ENCODE data around the gene F10. TPM values are rescaled to one million over a fixed set of nuclear protein-coding genes. Genes with fewer than 3 reads are reported as not detected.

The F10 gene
- total RNA-seq, 1 donor from 2014 or later = 5.2 TPM

DNA sequence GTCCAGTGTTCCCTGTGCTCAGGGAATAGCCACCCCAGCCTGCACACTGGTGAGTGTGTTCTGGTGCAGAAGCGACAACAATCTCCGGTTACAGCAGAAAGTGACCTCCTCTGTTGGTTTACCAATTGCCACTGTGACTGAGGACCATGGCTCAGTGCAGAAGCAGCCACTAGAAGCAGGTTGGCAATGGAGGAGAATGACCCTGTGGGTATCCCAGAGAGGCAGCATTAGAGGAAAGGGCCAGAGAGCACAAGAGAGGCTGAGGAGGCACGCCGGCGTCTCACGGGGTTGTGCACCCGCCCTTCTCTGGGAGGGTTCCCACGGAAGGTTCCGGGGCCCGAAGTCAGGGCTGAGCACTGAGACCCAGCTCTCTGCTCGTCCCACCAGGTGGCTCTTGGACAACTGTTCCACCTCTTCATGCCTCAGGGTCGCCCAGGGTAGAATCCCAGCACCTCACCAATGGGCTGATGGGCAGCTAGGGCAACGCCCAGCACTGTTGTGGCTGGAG lies 49.9 kb downstream of the F10 start:
- DNase-seq (ENCODE audit: missing footprints) = peak; percentile 26
- ATAC-seq = no peak

DNA sequence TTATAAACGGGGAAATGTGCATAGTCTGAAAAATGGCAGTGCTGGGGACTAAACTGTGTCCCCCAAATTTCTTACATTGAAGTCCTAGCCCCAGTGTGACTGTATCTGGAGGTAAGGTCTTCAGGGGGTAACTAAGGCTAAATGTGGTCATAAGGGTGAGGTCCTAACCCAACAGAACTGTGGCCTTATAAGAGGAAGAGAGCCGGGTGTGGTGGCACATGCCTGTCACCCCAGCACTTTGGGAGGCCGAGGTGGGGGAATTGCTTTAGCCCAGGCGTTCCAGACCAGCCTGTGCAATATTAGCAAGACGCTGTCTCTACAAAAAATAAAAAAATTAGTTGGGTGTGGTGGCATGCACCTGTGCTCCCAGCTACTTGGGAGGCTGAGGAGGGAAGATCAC lies 53.7 kb downstream of the F10 start:
- peak; percentile 82 for DNase-seq (ENCODE audit: missing footprints)
- intact Hi-C loops (cut with DNase I) = no loop called here

More for the DNA sequence above, 49.9 kb downstream of the F10 start:
- intact Hi-C loops (cut with DNase I) = no loop called here

DNA sequence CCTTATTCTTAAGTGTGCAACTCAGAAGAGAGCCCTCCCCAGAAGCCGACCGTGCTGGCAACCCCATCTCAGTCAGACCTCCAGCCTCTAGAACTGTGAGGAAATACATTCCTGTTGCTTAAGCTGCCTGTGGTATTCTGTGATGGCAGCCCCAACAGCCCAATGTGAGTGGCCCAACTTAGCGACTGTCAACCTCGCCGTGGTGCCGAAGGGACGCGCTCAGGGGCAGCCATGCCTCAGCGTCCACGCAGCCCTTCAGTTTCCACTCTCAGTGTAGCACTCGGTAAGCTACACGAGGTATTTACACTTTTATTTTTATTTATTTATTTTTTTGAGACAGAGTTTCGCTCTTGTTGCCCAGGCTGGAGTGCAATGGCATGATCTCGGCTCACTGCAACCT lies 54.2 kb downstream of the F10 start:
- peak; percentile 42 for DNase-seq (ENCODE audit: missing footprints)
- intact Hi-C loops (cut with DNase I) = no loop called here
- ATAC-seq = no peak

More for the DNA sequence above, 53.7 kb downstream of the F10 start:
- ATAC-seq = no peak

DNA sequence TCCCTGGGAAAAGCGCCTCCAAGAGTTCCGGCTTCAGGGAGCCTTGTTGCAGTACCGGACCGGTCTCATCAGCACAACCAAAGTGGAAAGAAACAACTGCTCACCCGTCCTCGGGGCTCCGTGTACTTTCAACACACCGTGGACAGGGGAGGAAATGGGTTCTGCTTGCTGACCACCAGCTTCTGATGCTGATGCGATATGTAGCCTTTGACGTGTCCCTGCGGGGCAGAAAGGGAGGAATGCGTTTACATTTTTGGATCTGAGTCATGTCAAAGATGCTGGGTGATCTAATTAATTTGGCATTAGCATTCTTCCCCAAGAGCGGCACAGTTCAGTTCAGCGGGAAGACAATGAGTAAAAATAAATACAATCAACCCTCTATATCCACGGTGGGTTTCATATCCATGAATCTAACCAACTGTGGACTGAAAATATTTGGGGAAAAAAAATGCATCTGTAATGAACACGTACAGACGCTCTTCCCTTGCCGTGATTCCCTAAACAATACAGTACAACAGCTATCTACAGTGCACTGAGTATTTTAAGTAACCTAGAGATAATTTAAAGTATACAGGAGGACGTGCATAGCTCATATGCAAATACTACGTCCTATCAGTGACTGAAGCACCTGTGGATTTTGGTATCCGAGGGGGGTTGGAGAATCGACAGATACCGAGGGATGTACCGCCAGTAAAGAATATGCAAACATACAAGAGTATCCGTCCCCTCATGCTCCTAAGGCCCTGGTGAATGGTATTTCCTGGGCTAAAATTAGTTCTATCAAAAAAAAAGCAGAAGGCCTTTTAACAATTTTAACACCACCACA lies 55.7 kb downstream of the F10 start:
- intact Hi-C loops (cut with DNase I) = no loop called here
- DNase-seq (ENCODE audit: missing footprints) (peak; percentile 17), ATAC-seq (no peak)

DNA sequence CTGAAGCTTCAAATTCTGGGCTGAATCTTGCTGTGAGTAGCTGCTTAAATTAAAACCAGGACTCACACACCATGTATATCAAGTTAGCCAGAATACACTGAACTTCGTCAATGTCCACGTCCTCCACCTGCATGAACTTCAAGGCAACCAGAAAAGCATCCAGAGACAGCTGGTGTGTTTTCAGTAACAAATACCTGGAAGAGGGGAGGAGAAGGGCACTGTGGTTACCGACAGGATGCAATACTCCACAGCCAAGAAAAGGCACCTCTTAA lies 56.2 kb downstream of the F10 start:
- DNase-seq (ENCODE audit: missing footprints) = no peak
- no peak for ATAC-seq
- intact Hi-C loops (cut with DNase I) = no loop called here

DNA sequence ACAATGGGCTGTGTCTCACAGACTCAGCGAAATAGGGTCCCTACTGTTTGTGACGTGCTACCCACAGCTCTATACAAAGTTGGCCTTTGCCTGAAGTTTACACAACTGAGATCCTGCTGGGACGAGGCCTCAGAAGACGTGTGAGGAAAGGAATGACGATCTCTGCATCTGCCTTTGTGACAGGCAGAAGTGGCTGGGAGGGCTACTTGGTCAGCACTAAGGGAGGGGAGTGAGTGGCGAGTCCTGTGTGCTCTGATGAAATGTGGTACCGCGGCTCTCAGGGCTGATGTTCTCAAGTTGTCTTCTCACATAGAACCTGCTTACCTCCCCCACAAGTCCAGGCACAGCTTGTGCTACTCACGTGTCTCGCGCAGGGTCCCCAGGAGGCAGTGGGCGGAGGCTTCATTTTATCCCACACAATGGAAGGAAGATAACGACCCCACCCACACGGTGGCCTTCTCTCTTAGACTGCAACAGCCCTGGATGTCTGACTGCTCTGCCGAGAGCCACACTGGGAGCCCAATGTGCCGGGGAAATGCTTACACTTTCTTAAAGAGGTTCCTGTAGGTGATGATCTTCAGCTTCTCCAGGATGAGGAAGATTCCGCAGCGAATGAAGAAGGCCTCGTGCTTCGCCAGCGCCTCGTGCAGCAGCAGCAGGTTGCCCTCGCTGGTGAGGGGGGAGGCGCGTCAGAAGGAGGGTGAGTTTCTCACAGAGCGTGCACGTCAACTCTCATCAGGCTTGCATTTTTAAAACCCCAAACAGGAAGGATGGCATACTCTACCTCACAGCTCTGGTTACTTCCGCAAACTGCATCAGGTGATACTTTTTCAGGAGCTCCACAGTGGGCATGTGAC lies 57.0 kb downstream of the F10 start:
- no peak for ATAC-seq
- peak; percentile 35 for DNase-seq (ENCODE audit: missing footprints)
- intact Hi-C loops (cut with DNase I) = no loop called here

DNA sequence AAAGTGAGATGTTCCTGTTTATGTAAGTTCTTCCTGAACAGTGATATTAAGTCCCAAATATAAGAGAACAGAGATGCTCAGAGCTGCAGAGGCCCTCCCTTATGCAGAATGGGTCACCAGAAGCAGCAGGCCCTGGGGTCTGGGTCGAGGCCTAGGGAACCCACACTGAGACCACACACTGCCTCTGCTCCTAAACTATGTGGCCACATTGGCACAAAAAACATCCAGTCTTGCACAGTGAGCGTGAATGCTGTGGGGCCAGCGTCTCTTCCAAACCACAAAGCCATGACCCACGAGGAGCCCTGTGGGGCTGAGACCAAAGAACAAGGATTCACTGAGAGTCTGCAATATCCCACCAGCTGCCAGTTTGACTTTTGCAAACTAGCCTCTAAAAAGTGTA lies 59.4 kb downstream of the F10 start:
- DNase-seq (ENCODE audit: missing footprints) (peak; percentile 58), ATAC-seq (no peak)
- intact Hi-C loops (cut with DNase I) = no loop called here

DNA sequence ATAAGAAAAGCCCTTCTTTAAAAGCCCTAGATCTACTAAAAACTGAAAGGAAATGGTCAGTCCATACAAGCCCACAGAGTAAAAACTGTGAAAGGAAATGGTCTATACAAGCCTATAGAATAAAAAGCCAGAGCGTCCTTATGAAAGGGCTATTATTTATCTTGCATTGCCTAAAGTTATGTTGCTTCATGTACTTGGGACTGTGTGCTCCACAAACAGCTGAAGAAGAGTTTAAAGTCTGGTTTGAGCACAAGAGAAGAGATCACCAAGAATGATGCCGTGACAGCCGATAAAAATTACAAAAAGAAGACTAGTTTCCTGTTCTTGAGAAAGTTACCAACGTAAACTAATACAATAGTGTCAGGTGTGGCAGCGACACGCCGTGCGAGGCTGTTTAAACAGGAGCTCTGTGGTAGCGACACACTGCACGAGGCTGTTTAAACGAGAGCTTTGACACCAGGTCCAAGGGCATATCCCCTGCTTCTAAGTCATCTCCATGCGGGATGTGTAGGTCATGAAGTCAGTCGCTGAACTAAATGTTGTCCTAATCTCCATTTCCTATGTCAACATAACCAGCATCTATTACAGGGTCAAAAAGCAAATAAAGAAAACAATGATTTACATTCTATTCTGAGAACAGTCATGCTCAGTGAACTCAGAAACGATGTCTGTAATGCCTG lies 61.0 kb downstream of the F10 start:
- intact Hi-C loops (cut with DNase I) = no loop called here
- DNase-seq (ENCODE audit: missing footprints) (peak; percentile 49), ATAC-seq (no peak)

DNA sequence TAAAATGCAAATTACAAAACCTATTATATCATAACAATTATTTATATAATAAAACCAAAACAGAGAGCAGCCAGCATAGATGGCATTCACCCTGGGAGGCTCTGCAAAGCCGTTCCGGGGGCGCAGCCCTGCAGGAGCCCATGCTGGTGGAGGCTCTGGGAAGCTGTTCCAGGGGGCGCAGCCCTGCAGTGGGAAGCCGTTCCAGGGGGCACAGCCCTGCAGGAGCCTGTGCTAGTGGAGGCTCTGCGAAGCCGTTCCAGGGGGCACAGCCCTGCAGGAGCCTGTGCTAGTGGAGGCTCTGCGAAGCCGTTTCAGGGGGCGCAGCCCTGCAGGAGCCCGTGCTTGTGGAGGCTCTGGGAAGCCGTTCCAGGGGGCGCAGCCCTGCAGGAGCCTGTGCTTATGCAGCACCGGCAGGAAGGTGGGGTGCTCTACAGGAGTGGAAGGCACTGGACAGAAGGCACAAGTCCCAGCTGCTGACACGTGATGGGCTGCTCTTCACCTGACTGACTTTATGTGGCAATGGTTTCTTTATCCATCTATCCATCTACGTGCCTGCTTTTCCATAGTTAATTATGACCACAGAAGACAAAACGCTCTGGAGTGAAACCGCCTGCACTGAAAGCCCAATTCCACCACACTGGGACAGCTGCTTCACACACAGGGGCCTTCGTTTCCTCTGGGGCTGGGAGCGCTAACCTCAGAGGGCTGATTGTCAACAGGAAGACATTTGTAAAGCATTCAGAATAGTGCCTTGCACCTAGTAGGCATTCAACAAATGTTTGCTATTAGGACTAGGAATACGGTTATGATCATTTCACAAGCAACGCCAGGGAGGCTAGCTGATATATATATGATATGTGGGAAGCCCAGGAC lies 62.2 kb downstream of the F10 start:
- peak; percentile 21 for DNase-seq (ENCODE audit: missing footprints)
- intact Hi-C loops (cut with DNase I) = no loop called here
- ATAC-seq = no peak

DNA sequence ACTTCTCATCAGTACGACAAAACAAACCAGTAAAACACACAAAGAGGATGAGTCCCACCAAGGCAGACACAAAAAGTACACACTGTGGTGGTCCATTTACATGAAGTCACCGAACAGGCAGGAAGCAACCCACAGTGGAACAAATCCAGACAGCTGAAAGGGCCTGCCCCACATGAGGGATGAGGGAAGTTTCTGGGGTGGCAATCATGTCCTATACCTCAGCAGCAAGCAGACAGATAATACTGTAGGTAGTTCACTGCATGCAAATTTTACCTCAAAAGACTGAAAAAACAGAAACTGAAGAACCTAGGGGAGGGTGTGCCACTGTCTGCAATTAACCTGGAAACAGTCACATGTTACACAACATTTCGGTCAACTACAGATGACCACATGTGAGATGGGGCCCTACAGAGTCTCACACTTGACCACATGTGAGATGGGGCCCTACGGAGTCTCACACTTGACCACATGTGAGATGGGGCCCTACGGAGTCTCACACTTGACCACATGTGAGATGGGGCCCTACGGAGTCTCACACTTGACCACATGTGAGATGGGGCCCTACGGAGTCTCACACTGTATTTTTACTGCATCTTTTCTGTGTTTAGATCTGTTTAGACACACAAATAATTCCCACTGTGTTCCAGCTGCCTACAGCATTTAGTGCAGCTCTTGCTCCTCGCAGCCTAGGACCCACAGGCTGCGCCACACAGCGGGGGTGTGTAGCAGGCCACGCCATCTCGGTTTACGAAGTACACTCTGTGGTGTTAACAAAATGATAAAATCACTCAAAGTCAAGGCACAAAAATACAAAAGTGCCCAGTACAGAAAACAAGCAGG lies 63.7 kb downstream of the F10 start:
- intact Hi-C loops (cut with DNase I) = no loop called here
- DNase-seq (ENCODE audit: missing footprints) = no peak
- ATAC-seq = peak; percentile 30

DNA sequence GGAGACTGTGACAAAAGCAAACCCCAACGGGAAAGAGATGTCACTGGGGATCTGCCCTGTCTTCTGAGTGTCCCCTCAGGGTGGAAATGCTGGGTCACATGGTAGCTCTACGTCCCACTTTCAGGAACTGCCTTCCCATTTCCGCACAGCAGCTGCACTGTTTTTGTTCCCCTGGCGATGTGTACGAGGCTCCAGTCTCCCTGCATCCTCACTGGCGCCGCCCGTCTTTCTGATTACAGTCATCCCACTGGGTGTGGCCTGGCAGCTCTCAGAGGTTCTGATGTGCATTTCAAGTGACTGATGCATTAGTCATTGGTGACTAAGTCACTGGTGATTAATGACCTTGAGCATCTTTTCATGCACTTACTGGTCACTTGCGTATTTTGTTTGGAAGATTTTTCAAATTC lies 64.7 kb downstream of the F10 start:
- peak; percentile 89 for DNase-seq (ENCODE audit: missing footprints)

DNA sequence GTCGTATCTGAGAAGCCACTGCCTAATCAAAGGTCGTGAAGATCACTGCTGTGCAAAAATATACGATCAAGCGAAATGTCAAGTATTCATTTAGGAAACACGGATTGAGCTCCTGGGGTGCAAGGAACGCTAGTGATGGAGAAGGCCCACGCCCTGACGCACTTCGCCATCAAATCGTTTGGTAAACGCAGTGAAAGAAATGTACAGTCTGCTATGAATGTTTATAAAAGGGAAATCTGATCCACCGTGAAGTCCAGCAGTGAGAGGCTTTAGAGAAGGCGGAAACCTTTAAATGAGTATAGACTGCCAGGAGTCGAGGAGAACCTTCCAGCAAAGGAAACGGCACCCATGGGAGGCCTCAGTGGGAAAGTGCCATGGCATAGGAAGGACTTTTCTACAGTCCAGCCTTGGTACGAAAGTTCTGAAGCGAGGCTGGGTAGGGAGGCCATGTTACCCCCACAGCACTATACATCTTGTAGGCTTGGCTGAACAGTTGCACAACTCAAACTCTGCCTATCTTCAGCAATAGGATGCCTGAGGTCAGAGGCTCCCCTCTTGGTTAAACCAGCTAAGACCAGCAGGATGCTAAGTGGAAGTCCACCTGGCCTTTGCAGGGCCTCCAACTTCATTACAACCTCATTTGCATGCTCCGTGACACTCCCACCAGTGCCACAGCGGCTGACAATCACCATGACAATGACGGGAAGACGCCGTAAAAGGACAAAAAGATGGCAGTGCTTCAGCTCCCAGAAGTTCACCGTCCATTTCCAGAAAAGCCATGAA lies 65.5 kb downstream of the F10 start:
- ATAC-seq (no peak), DNase-seq (ENCODE audit: missing footprints) (no peak)
- intact Hi-C loops (cut with DNase I) = no loop called here

More for the DNA sequence above, 64.7 kb downstream of the F10 start:
- ATAC-seq = peak; percentile 93
- intact Hi-C loops (cut with DNase I) = no loop called here

DNA sequence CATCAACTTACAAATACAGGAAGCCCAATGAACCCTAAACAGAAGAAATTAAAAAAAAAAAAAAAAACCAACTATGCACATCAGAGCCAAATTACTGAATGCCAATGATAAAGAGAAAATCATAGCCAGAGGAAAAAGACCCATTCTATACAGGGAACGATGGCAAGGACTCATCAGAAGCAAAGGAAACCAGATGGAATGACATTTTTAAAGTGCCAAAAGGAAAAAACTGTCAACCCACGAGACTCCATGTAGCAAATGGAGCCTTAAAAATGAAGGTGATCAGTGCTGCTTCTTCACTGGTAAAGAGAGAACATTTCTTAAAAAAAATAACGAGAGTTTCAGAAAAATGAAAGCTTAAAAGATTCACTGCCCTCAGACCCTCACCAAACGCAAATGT lies 67.6 kb downstream of the F10 start:
- no peak for DNase-seq (ENCODE audit: missing footprints)
- no peak for ATAC-seq
- intact Hi-C loops (cut with DNase I) = no loop called here

DNA sequence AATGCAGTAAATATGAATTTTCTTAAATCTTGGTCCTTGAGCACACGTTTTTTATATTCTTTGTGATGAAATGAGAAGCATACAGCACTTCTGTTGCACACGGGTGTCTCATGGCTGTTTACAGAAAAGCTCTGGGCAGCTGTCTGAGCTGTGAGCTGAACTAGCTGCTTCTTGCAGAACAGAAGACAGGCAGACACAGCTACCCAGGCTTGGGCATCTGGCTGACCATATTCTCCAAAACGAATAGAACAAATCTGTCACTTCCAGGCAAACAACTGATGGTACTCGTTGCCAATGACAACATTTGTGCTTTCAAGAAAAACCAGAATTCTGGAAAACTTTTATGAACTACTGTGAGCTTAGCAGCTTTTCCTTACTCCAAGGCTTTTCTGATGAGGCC lies 69.7 kb downstream of the F10 start:
- ATAC-seq (no peak), DNase-seq (ENCODE audit: missing footprints) (no peak)
- intact Hi-C loops (cut with DNase I) = no loop called here

DNA sequence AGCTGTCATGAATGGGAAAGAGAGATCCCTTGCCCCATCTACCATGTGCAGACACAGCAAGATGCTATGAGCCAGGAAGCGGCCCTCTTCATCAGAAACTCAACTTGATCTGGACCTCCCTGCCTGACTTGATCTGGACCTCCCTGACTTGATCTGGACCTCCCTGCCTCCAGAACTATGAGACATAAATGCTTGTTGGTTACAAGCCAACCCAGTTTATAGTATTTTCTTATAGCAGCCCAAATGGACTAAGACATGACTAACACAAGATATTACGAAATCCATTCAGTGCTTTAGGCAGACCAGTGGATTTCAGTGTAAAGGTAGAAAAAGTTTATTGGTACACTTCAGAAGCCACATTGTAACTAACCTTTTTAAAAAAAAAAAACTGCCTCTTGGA lies 70.3 kb downstream of the F10 start:
- DNase-seq (ENCODE audit: missing footprints) = no peak
- intact Hi-C loops (cut with DNase I) = no loop called here
- ATAC-seq = no peak

DNA sequence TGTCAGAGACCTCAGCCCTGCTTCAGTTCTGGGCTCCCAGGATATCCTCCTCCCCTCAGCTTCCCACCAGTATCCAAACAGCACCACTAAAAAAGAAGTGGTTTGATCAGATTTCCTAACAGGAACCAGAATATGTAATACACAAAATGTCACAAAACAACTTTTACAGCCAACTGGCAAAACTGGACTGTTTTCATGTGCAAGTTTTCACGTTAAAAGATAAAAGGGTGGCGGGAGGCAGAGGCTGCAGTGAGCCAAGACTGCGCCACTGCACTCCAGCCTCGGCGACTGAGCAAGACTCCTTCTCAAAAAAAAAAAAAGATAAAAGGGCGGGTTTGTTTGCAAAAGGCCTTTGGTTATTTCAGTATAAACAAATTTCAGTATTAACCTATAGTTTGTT lies 72.8 kb downstream of the F10 start:
- DNase-seq (ENCODE audit: missing footprints) (no peak), ATAC-seq (no peak)
- intact Hi-C loops (cut with DNase I) = no loop called here
